Measurements from ENCODE around the gene SH3BP5.

DNA sequence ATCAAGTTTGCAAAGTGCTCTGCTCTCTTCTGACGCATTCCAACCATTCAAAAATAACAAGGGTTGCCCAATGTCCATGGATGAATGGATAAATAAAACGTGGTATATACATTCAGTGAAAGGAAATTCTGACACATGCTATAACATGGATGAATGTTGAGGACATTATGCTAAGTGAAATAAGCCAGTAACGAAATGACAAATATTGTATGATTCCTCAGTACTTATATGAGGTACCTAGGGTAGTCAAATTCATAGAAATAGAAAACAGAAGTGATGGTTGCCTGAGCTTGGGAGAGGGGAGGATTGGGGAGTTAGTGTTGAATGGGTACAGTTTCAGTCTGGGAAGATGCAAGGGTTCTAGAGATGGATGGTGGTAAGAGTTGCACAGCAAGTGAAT, 33.9 kb downstream of the SH3BP5 start:
- TF ChIP-seq, protein P1, sequence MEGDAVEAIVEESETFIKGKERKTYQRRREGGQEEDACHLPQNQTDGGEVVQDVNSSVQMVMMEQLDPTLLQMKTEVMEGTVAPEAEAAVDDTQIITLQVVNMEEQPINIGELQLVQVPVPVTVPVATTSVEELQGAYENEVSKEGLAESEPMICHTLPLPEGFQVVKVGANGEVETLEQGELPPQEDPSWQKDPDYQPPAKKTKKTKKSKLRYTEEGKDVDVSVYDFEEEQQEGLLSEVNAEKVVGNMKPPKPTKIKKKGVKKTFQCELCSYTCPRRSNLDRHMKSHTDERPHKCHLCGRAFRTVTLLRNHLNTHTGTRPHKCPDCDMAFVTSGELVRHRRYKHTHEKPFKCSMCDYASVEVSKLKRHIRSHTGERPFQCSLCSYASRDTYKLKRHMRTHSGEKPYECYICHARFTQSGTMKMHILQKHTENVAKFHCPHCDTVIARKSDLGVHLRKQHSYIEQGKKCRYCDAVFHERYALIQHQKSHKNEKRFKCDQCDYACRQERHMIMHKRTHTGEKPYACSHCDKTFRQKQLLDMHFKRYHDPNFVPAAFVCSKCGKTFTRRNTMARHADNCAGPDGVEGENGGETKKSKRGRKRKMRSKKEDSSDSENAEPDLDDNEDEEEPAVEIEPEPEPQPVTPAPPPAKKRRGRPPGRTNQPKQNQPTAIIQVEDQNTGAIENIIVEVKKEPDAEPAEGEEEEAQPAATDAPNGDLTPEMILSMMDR (IDR thresholded peaks at IDR 0.05), result no peak
- TF ChIP-seq POLR2A (IDR thresholded peaks at IDR 0.05), result no peak

Data from Peyer's patch (tissue), 4 donors.